HG02840 (cell line): ENCODE measurements around the gene DLG5.

Source experiments
- ATAC-seq: cut with Tn5 transposase; IDR thresholded peaks from one replicate; pipeline ENCODE4 v1.9.1; 2021; ENCODE audit warnings: mild to moderate bottlenecking, moderate library complexity, moderate number of reproducible peaks; ENCODE audit not compliant: unreplicated experiment, low FRiP score

Gene DLG5

GRCh38 chr10:77893386-77893785 lies 33.2 kb downstream of the DLG5 start:
- no peak for ATAC-seq

DNA sequence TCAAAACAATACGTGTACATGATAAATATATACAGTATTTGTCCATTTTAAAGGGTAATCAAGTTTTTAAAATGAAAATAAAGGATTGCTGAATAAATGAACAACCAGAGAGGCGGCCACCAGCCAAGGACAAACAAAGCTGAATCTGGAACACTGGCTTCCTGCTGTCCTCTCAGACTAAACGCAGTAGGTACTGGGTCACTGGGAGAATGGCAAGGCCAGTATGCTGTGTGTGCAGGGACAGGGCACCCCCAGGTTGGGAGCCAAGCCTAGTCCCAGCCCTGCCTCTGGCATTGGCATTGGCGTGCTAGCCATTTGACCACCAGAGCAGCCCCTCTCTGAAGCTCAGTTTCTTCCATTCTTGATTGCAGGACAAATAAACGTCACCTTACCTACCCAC lies 33.8 kb downstream of the DLG5 start:
- no peak for ATAC-seq

- ATAC-seq: no peak
Observed at GRCh38 chr10:77892021-77892739, 34.4 kb downstream of the DLG5 start.

- no peak for ATAC-seq
Observed at GRCh38 chr10:77890097-77890496, 36.5 kb downstream of the DLG5 start.

DNA sequence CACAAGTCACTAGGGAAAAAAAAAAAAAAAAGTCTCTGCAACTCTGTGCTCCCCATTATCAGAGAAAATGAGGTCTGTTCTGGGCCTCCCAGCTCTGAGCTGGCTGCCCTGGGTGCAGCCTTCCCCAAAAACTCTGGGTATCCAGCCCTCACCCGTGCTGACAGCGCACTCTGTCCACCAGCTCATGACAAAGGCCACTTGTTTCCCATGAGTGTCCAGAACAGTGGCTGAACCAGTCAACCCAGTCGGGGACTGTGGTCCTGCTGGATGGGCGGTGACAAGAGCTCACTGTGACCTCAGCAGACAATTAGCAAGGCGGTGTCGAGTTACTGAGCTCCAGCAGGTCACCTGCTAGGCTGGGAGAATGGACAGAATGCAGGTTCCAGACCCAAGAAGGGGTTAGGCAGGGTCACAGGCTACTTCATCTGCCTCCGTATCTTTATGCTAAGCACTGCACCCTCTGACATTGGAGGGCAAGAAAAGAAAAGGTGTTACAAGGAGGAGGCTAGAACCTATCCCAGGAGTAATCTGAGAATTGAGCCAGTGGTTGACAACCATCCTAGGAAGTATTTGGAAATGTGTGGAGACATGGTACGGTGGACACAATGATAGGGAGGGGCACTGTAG lies 37.2 kb downstream of the DLG5 start:
- no peak for ATAC-seq

DNA sequence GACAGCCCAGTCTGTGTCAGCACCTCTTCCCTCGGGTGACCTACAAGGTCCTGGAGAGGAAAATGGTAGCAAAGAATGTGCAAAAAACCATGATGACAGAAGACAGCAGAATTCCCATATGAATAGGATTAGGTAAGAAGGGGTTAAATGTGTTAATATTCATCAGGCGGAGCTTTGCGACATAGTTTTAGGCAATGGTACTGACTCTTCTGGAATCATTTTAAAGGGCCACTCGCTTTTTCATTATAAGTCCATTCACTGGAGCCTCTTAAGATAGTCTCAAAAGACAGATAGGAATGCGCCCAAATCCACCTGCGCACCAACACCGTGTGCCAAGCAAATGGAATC lies 38.2 kb downstream of the DLG5 start:
- ATAC-seq: no peak

- ATAC-seq: no peak
Observed at GRCh38 chr10:77887631-77888355, 38.8 kb downstream of the DLG5 start.

DNA sequence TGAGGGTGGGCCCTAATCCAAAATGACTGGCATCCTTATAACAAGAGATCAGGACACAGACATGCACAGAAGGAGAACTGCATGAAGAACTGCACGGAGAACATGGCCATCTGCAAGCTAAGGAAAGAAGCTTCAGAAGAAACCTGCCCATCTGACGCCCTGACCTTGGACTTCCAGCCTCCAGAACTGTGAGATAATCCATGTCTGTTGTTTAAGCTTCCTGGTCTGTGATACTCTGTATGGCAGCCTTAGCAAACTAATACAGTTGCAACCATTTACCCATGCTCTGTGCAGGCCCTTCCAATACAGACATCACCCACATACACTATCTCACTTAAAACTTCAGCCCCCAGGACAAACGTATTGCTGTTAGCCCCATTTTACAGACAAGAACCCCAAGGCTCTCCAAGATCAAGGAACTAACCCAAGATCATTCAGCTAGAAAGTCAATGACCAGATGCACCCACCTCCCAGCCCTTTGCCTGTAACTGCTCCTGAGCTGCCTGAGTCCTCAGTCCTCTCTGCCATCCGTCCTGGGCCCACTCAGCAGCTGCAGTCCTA lies 39.7 kb downstream of the DLG5 start:
- ATAC-seq: no peak

GRCh38 chr10:77884181-77884580 lies 42.4 kb downstream of the DLG5 start:
- no peak for ATAC-seq

DNA sequence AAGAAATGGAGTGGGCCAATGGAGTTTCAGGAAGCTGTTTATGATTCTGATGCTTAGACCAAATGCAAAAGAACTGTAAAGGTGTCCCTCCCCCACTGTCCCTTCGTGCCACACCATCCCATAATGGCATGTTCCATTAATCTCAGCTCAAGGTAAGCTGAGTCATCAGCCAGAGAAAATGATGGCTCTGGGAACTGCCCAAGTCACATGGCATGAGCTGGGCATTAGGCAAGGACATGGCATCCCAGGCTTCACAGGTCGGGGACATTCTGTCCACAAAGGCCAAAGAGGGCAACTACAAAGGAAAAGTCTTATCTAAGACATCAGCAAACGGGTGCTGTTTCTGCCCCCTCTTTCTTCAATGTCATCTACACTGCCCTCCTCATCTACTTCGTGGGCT lies 44.9 kb downstream of the DLG5 start:
- ATAC-seq: no peak

DNA sequence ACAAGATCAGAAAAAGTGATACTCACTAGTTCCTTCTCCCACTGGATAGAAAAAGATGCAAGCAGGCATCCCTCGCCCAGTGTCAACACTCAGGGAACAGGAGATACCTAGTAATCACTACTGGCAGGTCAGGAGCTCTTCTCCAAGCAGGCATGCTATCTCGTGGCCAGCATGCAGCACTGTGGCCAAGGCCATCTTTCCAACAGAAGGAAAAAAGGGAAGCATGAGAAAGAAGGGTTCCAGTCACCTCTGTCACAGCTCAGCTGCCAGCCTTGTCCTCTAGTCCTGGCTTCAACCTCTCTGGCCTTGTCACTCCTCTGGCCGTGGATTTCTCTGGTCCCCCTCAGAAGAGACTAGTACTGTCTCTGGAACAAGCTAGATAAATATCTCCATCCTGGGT lies 45.3 kb downstream of the DLG5 start:
- no peak for ATAC-seq

- no peak for ATAC-seq
Observed at GRCh38 chr10:77879710-77880109, 46.8 kb downstream of the DLG5 start.

DNA sequence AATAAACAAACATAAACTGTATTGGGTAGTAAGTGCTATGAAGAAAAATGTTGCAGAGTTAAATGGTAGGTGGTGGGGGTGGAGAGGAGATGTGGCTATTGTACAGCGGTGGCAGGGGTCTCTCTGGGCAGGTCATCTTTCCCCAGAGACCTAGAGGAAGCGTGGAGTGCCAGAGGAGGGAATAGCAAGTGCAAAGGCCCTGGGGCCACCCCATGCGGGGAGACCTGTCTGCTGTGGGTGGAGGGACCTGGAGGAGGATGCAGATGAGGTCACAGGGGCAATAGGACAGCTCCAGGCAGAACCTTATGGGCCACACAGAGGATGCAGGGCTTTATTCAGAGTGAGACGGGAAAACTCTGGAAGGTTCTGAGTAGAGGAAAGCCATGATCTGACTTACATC lies 47.5 kb downstream of the DLG5 start:
- no peak for ATAC-seq

DNA sequence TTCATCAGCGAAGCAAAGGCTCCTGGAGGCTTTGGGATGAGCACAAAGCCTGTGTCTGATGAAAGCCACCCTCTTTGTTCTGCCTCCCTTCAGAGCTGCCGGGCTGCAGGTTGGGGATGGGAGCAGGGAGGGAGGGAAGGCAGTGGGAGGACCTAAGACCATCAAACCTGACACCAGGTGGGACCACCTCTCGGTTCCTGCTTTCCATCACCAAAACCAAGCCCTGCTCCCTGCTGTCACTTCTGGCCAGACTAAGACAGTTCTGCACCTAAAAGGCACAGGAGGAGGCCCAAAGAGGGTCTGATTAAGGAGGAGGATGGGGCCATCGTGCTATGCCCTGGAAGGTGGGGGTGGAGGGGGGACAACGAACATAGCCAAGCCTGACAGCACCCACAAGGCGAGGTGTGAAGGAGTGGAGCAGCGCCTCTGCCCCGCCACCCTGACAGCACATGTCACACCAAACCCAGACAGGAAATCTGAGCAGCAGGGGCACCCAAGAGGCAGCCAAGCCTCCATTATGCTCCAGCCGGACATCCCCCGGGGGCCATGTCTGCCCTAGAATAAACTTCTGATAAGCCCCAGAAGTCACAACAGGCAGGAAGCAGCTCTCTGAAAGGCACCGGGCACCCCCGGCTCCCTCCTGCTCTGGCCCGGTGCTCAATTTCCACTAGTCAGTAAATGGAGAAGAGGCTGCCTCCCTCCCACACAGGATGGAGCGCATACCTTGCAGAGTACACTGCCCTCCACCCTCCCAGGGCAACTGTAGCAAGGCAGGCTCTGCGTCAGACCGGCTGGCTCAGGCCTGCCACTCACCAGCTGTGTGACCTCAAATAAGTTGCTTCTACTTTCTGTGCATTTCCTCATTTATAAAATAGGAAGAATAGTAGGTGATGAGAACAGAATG lies 48.9 kb downstream of the DLG5 start:
- no peak for ATAC-seq

GRCh38 chr10:77875730-77876129 lies 50.8 kb downstream of the DLG5 start:
- no peak for ATAC-seq

GRCh38 chr10:77874872-77875271 lies 51.7 kb downstream of the DLG5 start:
- no peak for ATAC-seq

DNA sequence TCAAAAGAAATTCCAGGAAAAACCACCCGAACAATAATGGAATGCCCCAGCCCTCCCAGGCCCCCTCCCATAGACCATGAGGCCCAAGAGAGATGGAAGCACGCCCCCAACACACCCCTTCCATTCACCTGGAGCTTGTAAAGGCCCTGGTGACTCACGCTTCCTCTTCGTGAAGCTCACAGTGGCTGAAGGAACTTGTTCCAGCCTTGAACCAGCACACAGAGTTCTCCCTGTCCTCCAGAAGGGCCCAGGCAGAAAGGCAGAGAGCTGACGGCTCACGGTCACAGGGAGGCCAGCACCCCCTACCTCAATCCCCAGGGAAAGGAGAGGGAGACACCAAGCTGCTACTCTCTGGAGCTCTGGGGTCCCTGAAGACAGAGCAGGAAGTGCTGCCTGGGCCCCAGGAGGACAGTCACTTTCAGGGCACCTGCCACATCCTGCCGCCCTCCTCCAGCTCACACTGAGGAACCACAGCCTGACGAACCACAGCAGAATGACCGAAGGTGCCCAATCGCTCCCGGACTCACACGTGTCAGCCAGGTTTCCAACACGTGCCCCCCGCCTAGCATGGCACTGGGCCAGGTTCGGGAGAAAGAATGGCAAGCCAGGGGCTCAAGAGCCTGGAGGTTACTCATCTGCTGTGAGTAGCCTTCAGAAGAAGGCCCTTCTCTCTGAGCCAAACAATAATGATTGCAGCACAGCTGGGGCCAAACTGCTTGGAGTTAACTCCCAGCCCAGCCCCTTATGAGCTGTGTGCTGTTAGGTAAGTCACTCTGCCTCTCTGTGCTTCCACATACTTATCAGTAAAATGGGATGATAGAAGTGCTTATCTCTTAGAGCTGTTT lies 52.8 kb downstream of the DLG5 start:
- peak; percentile 70 for ATAC-seq

DNA sequence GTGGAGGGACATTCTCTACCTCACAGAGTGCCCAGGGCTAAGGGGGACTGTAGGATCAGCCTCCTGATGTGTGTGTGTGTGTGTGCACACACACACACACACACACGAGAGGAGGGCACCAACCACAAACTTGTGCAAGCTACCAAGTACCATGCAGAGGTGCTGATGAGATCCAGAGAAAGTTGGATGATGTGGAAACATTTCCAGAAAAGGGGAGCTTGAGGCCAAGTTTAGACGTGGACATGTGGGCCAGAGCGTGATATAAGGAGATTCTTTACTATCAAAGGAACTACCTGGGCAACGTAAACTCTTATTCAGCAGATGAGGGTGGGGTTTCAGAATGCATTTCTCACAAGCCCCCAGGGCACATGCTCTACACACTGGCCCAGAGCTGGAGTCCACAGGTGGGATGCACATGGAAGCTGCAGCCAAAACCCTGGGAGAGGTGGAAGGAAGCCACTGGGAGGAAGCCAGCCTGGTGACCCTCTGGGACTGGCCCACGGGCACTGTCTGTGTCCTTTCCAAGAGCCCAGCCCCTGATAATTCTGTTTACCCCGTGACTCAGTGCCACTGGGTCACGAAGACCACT lies 53.5 kb downstream of the DLG5 start:
- ATAC-seq: no peak
